HG02840 (cell line): ENCODE measurements around the gene ADGRD1.
"Not testable (repeated sequence)": the region's sequence is repeated elsewhere in the genome, so short reads cannot be mapped to it uniquely, and the experiment has no call there.

Source experiments
- ATAC-seq: cut with Tn5 transposase; IDR thresholded peaks from one replicate; pipeline ENCODE4 v1.9.1; 2021; ENCODE audit warnings: mild to moderate bottlenecking, moderate library complexity, moderate number of reproducible peaks; ENCODE audit not compliant: unreplicated experiment, low FRiP score

Gene ADGRD1

DNA sequence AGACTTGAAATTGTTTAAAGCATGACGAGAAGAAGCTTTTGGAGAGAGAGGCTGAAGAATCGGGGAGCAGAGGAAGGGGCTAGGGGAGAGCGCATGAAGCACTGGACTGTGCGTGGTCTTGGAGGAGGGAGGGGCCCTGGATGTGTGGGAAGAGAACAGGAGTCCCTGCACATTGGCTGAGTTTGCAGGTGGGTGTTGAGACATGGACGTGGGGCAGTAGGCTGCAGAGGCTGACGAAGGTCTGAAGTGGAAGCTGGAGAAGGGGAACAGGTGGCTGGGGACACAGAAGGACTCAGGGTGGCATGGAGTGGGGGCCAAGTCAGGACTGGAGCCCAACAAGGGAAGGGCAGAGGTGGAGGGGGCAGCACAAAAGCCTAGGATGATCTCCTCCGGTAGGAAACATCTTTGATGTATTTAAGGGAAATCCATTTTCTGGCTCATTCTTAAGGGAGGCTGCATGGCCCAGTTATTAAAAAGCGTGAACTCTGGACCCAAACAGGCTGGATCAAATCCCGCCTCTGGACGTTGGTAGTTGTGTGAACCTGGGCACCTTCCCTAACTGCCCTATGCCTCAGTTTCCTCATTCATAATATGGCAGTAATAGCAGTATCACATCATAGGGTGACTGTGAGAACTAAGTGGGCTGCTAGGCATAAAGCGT lies 29.0 kb downstream of the ADGRD1 start:
- no peak for ATAC-seq

DNA sequence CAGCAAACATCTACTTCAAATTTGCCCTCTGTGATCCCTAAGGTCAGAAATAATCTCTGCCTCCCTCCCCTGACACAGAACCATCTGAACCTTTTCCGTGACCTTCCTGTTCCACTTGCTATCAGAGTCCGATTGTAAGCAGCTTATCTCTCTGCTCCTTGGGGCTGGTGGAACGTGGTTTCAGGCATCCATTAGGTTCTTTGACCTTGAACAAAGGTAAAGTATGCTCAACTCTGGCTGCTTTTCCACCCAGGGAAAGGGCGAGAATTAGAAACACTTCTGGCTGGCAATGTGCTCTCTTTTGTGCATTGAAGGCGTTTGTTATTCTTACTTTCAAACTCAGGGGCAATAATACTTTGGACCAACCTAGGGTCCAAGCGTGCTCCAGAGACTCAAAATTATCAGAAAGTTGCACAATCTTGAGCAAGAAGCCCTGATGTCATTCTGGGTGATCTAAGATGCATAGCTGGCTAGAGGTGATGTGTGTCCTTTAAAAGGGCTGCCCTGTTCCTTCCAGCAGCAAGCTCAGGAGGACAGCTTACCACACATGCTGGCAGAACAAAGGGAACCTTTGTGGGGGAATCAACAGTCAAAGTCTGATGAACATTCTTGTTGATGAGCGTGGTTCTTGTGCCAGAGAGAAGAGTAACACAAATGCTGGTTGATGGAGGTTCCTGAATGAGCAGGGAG lies 29.8 kb downstream of the ADGRD1 start:
- no peak for ATAC-seq

DNA sequence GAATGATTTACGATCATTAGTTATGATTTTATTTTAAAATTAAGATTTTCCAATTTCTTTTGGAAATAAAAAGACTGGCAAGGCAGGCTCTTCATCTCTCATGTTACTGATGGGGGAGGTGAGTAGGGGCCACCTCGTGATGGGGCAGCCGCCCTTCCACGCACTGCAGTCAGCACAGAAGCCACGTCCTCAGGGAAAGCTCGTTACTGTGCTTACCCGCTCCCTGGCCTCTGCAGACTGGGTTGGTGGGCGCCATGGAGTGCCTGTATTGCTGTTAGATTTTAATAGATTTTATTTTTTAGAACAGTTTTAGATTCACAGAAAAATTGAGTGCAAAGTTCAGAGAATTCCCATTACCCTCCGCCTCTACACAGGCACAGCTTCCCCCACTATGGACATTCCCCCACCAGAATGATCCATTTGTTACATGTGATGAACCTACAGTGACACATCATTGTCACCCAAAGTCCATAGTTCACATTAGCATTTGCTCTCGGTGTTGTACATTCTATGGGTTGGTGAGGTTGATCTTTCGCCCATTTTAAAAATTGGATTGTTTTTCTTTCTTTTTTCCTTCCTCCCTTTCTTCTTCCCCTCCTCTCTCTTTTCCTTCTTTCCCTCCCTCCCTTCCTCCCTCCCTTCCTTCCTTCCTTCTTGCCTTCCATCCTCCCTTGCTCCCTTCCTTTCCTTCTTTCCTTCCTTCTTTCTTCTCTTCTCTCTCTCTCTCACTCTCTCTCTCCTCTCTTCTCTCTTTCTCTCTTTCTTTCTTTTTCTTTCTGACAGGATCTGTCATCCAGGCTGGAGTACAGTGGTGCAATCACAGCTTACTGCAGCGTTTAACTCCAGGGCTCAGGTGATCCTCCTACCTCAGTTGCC lies 30.7 kb downstream of the ADGRD1 start:
- ATAC-seq = no peak

DNA sequence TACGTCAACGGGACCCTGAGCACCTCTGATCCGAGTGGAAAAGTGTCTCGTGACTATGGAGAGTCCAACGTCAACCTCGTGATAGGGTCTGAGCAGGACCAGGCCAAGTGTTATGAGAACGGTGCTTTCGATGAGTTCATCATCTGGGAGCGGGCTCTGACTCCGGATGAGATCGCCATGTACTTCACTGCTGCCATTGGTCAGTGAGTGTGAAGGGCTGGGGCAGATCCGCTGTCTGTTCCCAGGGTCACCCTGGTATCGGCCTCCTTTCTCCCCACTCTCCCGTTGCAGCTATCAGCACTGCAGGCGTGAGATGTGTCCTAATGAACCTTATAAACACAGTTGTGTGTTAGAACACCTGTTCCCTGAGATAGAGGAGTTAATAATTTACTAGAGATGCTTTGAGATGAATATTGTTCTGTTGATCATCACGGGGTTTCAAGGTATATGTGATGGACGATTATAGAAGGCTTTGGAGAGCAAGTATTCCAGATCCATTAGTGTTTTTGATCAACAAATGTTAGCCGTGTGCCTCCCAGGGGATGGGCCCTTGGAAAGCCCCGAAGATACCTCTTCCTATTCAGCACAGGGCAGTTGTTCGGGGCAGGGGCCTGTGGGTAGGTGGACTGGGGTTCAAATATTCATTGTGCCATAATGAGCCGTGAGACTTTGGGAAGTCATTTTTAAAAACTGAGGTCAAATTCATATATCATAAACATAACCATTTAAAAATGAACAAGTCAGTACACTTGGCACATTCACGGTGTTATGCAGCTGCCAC lies 33.6 kb downstream of the ADGRD1 start:
- ATAC-seq = no peak

DNA sequence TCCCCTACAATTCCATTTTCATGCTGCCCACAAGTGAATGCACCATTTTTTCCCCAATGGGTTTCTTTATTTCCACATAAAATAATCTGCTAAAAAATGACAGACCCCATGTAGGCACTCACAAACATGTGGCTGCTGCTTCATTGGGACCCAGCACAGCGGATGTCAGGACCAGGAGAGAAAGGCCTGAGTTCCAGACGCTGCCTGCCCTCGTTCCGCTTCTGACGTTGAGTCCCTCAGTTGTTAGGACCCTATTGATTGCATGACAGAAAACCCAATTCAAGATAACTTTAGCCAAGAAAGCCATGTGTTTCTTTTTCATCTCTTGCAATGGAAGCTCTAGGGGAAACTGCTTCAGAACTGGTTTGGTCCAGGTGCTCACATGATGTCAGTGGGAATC lies 34.6 kb downstream of the ADGRD1 start:
- no peak for ATAC-seq

DNA sequence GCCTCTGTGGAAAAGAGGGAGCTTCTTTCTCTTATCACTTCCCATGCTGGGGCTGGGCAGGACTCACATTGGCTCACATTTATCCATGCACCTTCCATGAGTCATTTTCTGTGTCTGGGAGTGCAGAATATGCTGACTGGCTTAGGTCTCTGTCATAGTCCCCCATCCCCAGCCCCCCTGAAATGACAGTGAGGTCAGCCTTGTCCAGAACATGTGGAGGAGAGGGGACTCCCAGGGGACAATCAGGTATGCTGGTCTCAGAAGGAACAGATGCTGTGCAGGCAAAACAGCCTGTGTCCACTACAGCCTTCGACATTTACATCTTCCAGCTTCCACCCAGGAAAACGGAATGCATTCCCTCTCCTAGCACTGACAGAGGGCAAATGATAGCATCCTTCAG lies 35.0 kb downstream of the ADGRD1 start:
- no peak for ATAC-seq

DNA sequence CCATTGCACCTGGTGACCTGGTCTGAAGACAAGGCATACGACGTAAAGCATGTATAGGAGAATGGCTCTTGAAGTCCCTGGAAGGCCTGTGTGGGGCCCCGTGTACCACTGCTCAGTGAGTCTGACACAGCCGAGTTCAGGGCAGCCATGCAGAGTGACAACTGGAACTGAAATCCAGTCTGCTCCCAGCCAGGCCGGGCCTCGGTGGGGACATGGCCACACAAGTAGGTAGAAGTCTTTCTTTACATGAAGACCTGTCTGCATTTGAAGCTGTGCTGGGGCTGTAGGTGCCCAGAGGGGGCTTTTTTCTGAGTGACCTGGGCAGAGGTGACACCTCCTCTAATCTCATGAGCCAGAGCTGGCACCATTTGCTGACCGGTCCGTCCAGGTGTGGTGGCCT lies 35.7 kb downstream of the ADGRD1 start:
- ATAC-seq = no peak

DNA sequence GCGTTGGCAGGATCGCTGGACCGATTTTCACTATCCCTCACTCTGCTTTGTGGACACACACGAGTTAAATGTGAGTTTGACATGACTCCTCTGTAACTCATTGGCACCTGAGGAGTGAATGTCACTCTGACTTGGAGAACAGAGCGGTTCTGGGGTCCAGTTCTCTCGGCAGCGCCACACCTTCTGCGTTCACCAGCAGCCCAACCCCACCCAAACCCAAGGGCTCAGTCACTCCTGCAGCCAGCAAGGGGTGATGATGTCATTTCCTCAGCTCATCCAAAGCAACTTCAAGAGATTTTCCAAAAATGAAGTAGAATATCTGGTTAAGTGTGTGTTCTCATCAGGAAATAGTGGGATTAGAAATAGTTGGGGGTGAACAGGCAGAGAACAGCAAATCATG lies 36.3 kb downstream of the ADGRD1 start:
- no peak for ATAC-seq

DNA sequence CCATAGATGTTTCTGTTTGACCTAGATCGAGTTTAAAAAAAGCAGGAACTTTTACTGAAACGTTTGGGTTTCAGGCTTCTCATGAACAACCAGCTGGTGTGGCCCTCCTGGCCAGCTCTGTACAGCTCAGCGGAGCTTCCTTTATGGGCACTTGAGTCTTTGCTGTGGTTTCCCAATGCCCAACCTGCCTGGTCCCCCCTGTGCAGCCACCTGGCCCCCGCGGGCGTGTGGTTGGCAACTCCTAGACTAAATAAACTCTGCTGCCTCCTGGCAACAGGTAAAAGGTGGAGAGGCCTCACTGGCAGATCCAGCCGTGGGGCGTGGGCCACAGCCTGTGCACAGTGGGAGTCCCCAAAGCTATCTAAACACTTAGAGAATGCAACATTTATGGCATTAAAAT lies 38.7 kb downstream of the ADGRD1 start:
- ATAC-seq = no peak

DNA sequence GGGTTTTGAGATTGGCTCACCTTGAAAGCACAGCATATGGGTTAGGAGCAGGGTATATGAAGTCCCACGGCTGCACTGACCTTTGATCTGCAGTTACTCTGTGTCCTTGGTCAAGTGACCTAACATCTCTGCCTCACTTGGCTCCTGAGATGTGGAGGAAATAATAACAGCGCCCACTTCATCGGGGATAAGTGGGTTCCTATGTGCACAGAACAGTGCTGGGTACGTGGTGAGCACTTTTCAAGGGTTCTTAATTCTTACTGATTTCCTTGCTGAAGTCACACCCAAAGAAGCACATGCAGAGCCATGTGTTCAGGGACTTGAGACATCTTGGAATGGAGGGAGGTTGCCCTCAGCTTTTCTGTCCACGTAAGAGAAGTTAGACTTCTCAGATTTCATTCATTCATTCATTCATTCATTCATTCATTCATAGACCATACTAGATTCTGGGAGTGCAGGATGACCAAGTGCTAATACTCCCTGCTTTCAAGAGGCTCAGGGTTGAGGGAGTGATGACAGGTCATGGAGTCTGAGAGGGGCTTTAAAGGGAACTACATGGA lies 39.4 kb downstream of the ADGRD1 start:
- no peak for ATAC-seq

DNA sequence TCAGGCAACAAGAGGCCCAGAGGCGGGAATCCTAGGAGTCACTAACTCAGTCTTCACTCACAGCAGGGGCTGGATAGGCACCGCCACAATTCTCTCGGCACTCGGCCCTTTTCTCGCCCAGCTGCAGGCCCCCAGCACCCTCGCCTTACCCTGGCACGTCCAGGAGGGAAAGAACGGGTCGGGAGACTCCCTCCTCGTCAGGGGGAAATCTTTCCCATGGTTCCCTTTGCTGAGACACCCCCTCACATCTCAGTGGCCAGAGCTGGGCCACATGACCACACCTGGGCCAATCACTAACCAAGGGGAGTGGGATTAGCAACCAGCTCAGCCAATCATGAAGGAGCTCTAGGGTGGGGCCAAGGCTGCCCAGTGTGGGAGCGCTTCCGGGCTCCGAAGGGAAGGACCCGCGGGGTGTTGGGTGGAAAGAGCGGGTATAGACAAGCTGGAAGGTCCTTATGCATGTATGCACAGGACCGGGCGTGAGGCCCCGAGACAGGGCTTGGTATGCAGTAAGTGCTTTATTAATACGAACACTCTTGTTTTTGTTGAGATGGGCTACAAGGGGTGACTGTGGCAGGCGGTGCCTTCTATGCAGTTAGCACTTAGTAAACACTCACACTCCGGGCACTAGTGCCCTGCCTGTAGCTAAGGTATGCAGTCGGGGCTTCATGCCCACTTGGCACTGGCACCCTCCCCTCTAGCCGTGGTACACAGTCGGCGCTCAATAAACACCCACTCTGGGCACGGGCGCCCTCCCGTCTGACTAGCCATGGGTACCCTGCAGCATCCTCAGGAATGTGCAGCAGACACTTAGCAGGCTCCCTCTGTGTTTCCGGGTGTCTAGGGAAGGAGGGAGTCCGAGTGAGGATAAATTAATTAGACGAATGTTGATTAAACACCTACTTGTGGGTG lies 40.3 kb downstream of the ADGRD1 start:
- no peak for ATAC-seq

DNA sequence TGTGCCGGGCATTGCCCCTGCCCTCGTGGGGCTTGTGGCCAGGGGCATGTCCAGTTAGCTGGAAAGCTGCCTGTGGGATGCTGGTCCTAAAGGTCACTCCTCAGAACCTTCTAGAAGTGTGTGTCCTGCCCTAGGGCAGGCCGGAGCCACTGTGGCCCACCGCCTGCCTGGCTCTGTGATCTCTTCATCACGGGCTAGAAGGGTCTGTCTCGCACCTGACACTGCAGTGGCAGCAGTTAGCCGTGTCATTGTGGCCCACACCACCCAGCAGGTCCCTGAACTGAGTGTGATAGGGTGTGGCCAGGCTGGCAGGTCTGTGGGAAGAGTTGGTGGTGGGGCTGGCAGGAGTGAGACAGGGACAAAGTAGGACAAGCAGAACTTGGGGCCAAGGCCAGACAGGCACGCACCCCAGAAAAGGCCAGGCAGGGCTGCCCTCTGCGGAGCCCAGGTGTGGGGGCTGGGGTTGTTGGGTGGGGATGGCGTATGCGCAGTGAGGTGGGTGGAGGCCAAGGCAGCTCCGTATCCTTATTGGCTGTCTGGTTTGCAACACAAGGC lies 41.2 kb downstream of the ADGRD1 start:
- no peak for ATAC-seq

DNA sequence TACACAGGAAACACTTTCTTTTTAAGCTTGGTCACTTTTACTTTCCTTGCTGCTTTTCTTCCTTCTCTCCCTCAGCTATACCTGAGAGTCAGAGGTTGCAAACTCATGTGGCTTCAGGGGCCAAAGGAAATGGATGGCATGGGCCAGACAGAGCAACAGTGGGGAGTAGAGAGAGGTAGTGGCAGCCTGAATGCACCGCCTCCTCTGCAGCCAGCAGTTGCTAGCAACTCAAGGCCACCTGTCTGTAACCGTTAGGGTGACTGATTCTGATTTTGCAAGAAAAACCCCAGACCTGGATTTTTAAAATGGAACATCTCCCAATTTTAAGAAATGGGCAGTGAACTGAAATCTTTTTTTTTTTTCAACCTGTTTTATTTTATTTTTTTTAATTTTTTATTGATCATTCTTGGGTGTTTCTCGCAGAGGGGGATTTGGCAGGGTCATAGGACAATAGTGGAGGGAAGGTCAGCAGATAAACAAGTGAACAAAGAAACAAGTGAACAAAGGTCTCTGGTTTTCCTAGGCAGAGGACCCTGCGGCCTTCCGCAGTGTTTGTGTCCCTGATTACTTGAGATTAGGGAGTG lies 41.8 kb downstream of the ADGRD1 start:
- not testable (repeated sequence) for ATAC-seq

DNA sequence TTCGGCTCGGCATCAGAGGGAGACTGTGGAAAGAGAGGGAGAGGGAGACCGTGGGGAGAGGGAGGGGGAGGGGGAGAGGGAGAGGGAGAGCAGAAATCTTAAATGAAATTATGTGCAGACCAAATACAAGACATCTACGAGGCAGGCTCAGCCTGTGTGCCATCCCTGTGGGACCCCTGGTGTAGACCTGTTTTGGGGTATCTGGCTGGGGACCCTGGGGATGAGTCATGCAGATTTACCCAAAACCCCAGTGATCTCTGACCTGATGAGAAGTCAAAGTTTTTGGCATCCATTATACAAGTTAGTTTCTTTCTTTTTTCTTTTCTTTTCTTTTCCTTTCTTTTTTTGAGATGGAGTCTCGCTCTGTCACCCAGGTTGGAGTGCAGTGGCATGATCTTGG lies 44.4 kb downstream of the ADGRD1 start:
- no peak for ATAC-seq

DNA sequence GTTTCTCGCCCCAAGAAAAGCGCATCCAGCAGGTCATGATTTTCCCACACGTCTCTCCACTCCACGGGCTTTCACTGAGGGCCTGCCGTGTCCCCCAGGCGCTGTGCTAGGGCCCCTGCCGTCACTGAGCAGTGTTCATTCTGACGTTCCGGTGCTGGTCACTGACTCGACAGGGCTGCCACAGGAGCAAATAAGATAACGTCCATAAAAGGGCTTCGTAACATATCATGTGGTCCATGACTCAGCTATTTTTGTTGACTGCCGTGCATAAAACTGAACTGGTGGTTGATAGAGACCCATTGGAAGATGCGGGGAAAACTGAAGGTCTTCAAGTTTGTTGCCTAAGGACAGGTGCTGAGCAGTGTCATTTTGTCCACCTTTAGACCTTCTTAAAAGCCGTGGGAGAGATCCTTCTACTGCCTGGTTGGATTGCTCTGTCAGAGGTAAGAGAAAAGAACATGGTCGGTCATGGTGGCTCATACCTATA lies 46.3 kb downstream of the ADGRD1 start:
- ATAC-seq = no peak

DNA sequence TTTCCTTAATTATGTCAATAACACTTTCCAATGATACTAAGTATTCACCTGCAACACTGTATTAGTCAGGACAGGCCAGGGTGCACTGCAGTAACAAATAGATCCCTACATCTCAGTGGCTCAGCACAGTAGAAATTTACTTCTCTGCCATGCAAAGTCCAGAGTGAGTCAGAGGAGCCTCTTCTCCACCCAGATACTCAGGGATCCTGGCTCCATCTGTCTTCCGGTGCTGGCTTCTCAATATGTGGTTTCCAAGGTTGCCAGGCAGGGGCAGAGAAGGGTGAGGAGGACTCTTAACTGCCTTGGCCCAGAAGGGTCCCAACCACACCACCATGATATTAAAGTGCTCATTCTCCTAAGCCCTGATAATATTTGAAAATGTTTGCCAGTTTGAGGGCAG lies 47.8 kb downstream of the ADGRD1 start:
- ATAC-seq = no peak

DNA sequence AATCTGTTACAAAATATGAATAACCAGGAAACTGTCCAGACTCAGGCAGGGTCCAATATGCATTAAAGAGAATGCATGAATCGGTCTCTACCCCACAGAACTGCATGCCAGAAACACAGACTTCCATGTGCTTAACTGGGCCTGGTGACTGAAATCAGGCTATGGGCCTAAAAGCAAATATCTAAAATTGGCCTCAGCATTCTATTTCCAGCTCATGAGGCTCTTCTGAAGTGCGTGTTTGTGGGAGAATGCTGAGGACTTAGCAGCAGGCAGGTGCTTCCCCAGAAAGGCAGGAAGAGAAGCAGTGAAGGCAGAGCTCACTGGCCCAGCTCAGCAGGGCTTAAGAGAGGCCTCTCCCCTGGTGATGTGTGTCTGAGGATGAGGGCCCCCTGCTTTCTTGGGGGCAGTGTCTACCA lies 48.5 kb downstream of the ADGRD1 start:
- ATAC-seq = no peak

DNA sequence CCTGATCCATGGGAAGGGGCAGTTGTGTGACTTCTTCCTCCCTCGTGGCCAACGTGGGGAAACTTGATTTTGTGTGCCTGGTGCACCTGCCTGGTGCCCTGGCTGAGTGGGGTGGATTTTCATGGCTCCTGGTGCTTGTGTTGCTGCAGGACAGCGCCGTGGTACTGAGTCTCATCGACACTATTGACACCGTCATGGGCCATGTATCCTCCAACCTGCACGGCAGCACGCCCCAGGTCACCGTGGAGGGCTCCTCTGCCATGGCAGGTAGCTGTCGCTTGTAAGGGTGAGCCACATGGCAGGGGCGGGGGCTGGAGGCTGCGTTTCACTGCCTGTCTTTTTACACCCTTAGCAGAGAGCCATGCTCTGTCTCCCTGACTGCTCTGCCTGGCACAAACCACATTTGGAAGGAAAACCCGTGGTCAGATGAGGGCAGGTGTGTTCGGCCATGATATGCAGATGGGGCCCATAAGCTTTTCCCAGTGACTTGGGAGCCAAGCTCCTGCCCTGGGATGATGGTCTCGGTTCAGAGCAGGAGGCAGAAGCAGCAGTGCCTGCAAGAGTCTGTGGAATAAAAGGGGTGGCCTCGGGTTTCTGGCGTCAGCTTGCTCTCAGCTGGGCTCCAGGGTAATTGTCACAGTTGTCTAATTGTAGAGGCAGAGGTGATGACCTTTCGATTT lies 49.5 kb downstream of the ADGRD1 start:
- no peak for ATAC-seq
